SJSA1 (cell line): ENCODE measurements around the gene SEMA7A. TPM values are rescaled to one million over a fixed set of nuclear protein-coding genes. Genes with fewer than 3 reads are reported as not detected.

Experiments
- DNase-seq, 2 experiments: peaks; one replicate each; pipeline ENCODE4 v3.0.0-alpha.2; 2015 to 2020; ENCODE audit warnings: low spot score in 2 of 2, low read depth in 1 of 2
- H3K27ac ChIP-seq: fragments of 250-450 bp; sonication (Bioruptor Pico); 2 replicates; pipeline ENCODE4 v1.5.1; 2020; ENCODE audit warnings: mild to moderate bottlenecking, moderate library complexity
- H3K27me3 ChIP-seq: fragments of 250-450 bp; sonication (Bioruptor Pico); replicated peaks from 2 replicates; pipeline ENCODE4 v1.5.1; 2020; ENCODE audit warnings: mild to moderate bottlenecking, moderate library complexity
- H3K36me3 ChIP-seq: fragments of 250-450 bp; sonication (Bioruptor Pico); 2 replicates; pipeline ENCODE4 v1.5.1; 2020; ENCODE audit warnings: mild to moderate bottlenecking
- H3K4me1 ChIP-seq: fragments of 250-450 bp; sonication (Bioruptor Pico); replicated peaks from 2 replicates; pipeline ENCODE4 v1.6.1; 2021; ENCODE audit warnings: mild to moderate bottlenecking
- H3K4me3 ChIP-seq: fragments of 250-450 bp; sonication (Bioruptor Pico); 2 replicates; pipeline ENCODE4 v1.5.1; 2020; ENCODE audit warnings: mild to moderate bottlenecking
- H3K9me3 ChIP-seq: fragments of 250-450 bp; sonication (Bioruptor Pico); replicated peaks from 2 replicates; pipeline ENCODE4 v1.5.1; 2020; ENCODE audit warnings: mild to moderate bottlenecking
- total RNA-seq: library from RNA; depleted of rRNA; stranded (reverse); fragments of >200 nt; shearing (Covaris generic); gene quantifications from 2 replicates; pipeline ENCODE4 v1.2.3, GENCODE V29; 2014

Gene SEMA7A
- total RNA-seq, 1 experiment from 2014 or later = 5.4 TPM

DNA sequence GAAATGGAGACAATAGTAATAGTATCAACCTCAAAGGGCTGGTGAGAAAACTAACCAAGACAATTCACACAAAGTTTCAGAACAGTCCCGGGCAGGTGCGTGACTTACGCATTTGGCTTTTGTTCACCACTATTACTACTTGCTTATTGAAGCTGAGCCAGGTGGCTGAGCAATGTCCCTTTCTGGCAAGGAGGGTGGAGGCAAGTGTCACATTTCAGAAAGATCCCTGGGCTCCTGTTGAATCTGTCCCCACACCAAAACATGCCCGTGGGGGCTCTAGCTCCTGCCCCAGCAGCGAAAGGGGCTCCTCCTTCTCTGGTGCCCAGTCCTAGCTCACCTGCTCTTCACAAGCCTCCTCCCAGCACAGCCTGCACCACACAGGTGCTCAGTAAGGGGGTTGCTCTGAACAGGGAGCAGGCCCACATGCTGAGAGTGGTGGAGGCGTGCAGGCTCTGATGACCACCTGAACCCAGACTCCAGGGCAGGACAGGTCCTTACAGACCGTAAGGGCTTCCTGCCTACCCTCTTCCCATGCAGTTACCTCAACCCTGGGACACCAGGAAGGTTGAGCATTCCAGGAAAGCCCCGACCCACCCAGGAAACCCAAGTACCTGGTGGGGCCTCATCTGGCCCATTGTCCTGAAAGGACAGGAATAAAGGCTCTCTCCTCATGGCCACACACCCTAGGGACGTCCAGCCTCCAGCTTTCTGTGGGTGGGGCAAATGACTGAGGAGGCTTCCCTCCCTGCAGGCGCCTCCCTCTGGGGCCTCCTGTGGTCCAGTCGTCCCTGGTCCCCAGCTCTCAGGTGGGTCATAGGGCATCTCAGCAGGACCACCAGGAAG is 32.6 kb downstream of the SEMA7A start:
- no peaks in the 10 kb centered on the region for H3K36me3 ChIP-seq
- no peak overlapping the region for H3K27ac ChIP-seq
- no peaks in the 10 kb centered on the region for H3K9me3 ChIP-seq
- peaks cover 36% of the 10 kb centered on the region for H3K4me1 ChIP-seq
- no peaks in the 10 kb centered on the region for H3K27me3 ChIP-seq
- no peak overlapping the region for H3K4me3 ChIP-seq
- no peak for DNase-seq

DNA sequence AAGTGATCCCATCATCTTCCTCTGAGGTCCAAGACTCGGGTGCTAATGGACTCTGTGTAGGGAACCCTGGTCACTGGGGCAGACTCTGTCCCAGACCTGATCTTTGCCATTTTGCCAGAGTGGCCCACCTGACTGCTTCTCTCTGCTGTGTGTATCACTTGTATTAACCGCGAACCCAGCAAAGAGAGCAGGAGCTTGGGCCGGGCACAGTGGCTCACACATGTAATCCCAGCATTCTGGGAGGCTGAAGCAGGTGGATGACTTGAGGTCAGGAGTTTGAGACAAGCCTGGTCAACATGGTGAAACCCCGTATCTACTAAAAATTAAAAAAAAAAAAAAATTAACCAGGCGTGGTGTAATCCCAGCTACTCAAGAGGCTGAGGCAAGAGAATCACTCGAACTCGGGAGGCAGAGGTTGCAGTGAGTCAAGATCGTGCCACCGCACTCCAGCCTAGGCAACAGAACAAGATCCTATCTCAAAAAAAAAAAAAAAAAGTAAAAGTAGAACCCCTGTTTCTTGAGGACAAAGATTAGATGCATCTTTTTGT is 33.4 kb downstream of the SEMA7A start:
- H3K27me3 ChIP-seq = no peaks in the 10 kb centered on the region
- no peaks in the 10 kb centered on the region for H3K36me3 ChIP-seq
- H3K4me3 ChIP-seq = no peak overlapping the region
- no peak for DNase-seq
- peaks cover 34% of the 10 kb centered on the region for H3K4me1 ChIP-seq
- H3K9me3 ChIP-seq = no peaks in the 10 kb centered on the region
- no peak overlapping the region for H3K27ac ChIP-seq

DNA sequence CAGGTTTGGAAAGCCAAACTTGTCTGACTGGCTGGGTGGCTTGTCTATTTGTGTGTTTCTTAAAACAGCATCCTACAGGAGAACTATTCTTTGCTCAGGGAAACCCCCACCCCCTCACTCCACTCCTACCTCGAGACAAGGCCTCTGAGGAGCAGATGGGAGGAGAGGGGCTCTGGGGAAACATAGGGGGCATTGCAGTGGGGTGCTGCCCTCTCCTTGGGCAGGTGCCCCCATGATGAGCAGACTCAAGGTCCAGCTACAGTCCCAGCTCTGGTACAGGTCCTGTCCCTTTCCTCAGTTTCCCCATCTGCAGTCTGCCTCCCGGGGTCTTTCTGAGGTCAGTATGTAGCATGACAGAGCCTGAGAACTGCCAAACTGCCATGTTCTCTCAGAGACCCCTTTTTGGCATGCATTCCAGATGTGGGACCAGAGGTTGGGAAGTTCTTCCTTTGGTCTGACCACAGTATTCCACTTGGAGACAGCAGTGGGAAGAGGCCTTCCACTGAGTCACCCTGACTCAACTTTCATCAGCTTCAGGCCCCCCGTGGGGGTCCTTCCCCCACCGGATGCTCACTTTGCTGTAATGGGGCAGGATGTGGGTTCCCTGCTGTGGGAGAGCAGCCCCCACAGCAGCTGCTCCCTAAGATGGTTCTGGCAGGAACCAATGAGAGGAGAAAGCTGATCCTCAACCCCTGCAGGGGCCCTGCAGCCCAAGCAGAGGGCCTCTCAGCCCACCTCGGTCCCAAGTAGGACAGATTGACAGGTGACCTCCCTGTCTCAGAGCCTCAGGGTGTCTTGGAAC is 34.0 kb downstream of the SEMA7A start:
- Histone ChIP-seq H3K4me1 (peaks cover 39% of the 10 kb centered on the region), H3K36me3 (no peaks in the 10 kb centered on the region)
- peak in 1 of 2 experiments; percentile 28 for DNase-seq

DNA sequence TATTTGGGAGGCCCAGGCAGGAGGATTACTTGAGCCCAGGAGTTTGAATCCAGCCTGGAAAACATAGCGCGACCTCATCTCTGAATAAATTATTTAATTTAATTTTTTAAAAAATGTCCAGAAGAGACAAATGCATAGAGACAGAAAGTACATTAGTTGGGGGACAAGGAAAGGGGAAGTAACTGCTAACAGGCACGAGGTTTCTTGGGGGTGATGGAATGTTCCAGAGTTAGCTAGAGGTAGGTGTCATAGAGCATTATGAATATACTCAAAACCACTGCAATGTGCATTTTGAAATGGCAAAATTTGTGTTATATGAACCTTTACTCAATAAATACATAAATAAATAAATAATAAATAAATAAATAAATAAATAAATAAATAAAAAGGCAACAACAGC is 34.7 kb downstream of the SEMA7A start:
- no peak overlapping the region for H3K4me3 ChIP-seq
- no peak overlapping the region for H3K27ac ChIP-seq
- peaks cover 39% of the 10 kb centered on the region for H3K4me1 ChIP-seq

More for the DNA sequence above, 34.0 kb downstream of the SEMA7A start:
- H3K4me3 ChIP-seq = no peak overlapping the region
- H3K9me3 ChIP-seq = no peaks in the 10 kb centered on the region
- no peak overlapping the region for H3K27ac ChIP-seq
- no peaks in the 10 kb centered on the region for H3K27me3 ChIP-seq

DNA sequence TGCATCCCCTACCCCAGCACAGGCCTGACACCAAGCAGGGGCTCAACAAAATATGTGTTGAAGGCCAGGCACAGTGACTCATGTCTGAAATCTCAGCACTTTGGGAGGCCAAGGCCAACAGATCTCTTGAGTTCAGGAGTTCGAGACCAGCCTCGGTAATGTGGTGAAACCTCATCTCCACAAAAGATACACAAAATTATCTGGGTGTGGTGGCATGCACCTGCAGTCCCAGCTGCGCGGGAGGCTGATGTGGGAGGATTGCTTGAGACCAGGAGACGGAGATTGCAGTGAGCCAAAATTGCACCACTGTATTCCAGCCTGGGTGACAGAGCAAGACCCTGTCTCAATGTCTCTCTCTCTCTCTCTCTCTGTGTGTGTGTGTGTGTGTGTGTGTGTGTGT is 35.6 kb downstream of the SEMA7A start:
- no peak overlapping the region for H3K27ac ChIP-seq

More for the DNA sequence above, 34.7 kb downstream of the SEMA7A start:
- H3K36me3 ChIP-seq = no peaks in the 10 kb centered on the region
- H3K27me3 ChIP-seq = no peaks in the 10 kb centered on the region
- DNase-seq = no peak
- H3K9me3 ChIP-seq = no peaks in the 10 kb centered on the region

DNA sequence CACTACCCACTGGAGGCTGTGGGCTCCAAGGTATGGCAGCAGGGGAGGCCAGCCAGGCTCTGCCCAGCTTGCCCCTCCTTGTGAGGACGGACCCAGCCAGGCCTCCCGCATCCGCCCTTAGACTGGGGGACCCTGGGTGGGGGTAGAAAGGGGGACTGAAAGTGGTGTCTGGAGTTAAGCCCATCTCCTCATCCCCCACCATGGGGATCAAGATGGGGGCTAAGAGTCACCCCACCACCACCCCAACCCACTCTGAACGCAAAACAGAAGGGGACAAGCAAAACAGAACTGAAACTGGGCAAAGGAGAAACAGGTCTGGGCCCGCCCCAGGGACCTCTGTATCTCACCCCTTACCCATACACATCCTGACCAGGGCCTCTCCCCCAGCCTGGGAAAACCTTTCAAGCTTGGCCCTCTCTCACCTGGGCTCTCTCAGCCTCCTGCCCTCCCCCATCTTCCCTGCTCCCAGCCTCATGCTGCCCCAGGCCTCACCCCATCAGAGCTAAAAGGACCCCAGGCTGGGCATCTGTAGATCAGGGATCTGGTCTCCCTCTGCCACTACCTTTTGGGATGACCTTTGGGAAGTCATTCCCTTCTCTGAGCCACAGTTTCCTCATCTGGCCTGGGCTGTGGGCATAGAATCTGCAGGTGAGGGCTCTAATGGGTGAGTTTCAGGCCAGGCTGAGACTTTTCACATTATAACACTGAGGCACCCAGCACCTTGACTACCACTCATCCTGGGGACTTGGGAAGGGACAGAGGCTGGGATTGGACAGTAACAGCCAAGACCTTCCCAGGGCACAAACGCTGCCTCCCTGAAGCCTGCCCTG is 36.3 kb downstream of the SEMA7A start:
- no peaks in the 10 kb centered on the region for H3K27me3 ChIP-seq
- H3K9me3 ChIP-seq = no peaks in the 10 kb centered on the region
- H3K27ac ChIP-seq = peak overlapping the region; percentile 27; the same call in 1 of the 2 replicates
- H3K4me3 ChIP-seq = no peak overlapping the region
- H3K4me1 ChIP-seq = peaks cover 39% of the 10 kb centered on the region
- no peaks in the 10 kb centered on the region for H3K36me3 ChIP-seq
- DNase-seq = no peak

More for the DNA sequence above, 35.6 kb downstream of the SEMA7A start:
- no peaks in the 10 kb centered on the region for H3K9me3 ChIP-seq
- H3K27me3 ChIP-seq = no peaks in the 10 kb centered on the region
- H3K36me3 ChIP-seq = no peaks in the 10 kb centered on the region
- no peak for DNase-seq
- H3K4me3 ChIP-seq = no peak overlapping the region
- H3K4me1 ChIP-seq = peaks cover 39% of the 10 kb centered on the region

DNA sequence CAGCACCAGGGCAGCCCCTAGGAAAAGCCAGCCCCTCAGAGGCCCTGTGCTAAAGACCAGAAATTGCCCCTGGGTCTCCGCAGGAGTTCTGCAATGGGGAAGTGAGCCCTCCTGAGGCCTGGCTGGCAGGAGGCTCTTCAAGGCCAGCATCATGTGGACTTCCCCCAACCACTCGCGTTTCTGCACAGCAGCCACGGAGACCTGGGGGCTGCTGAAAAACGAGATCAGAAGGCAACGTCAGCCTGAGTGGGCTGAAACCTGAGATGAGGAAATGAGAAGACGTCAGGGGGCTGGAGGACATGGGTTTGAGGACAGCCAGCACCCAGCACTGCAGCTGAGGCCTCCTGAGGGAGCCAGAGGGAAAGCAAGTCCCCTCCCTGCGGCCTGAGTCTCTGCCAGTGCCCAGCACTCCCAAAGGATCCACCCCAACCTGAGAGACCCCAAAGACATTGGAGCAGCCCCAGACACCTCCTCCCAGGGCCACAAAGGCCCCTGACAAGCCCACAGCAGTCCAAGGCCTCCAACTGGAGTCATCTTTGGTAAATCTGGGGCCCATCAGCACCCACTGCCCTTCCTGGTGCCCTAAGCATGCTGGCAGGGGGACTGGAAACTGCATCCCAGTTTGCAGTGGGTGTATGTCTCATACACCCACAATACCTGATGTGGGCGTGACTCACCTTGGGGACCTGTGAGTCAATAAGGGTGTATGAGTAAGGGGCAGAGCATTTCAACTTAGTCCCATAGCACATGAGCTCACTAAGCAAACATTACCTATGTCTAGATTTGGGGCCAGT is 37.1 kb downstream of the SEMA7A start:
- H3K27me3 ChIP-seq = no peaks in the 10 kb centered on the region
- DNase-seq = no peak
- peaks cover 39% of the 10 kb centered on the region for H3K4me1 ChIP-seq

DNA sequence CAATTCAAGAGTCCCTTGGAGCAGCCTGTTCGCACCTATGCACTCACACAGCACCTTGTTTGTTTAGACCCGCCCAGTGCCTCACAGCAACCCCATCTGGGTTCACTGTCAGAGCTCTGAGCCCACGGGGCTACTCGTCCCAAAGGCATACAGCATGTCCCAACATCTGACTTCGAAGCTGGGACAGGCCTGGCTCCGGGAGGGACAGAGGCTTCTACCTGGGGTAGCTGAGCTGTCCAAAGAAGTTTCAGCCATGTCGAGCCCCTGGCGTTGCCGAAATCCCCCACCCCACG is 37.7 kb downstream of the SEMA7A start:
- Histone ChIP-seq H3K36me3 (no peaks in the 10 kb centered on the region), H3K4me1 (peaks cover 39% of the 10 kb centered on the region), H3K27ac (no peak overlapping the region), H3K9me3 (no peaks in the 10 kb centered on the region), H3K27me3 (no peaks in the 10 kb centered on the region), H3K4me3 (no peak overlapping the region)
- no peak for DNase-seq

More for the DNA sequence above, 37.1 kb downstream of the SEMA7A start:
- Histone ChIP-seq H3K36me3 (no peaks in the 10 kb centered on the region), H3K9me3 (no peaks in the 10 kb centered on the region), H3K4me3 (no peak overlapping the region), H3K27ac (no peak overlapping the region; the same call in 1 of the 2 replicates)

- Histone ChIP-seq H3K4me1 (peaks cover 39% of the 10 kb centered on the region), H3K4me3 (no peak overlapping the region)
These were observed 38.2 kb downstream of the SEMA7A start for GRCh38 chr15:74395319-74396145.

DNA sequence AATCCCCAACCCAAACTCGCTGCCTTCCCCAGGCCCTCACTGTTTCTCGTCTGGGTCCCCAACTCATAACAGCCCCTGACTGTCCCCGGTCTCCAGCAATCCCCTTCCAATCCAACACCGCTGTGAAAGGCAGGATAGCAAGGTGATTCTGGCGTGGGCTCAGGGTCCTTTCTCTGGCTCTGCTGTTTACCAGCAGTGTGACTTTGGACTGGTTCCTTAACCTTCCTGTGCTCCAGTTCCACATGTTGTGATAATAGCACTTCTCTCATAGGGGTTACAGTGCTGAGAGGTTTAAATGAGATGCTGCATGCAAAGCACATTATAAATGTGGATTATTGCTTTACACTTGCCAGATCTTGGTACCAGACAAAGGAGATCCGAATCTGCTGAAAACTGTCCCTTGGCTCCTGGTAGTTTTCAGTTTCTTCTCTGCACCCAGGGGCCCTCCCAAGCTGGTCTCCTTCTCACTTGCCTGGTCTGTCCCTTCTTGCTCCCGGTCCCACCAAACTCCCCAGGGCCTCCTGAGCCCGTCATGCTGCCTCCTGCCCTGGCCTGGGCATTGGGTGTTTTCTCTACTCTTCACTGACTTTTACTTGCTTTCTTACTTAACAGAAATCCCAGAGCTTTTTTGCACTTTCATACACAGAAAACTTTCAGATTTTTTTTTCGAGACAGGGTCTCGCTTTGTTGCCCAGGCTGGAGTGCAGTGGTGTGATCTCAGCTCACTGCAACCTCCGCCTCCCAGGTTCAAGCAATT is 39.5 kb downstream of the SEMA7A start:
- Histone ChIP-seq H3K27me3 (no peaks in the 10 kb centered on the region), H3K27ac (no peak overlapping the region), H3K36me3 (no peaks in the 10 kb centered on the region), H3K4me3 (no peak overlapping the region), H3K9me3 (no peaks in the 10 kb centered on the region), H3K4me1 (peaks cover 28% of the 10 kb centered on the region)
- no peak for DNase-seq

More at GRCh38 chr15:74395319-74396145, 38.2 kb downstream of the SEMA7A start:
- Histone ChIP-seq H3K36me3 (no peaks in the 10 kb centered on the region), H3K27me3 (no peaks in the 10 kb centered on the region), H3K9me3 (no peaks in the 10 kb centered on the region), H3K27ac (no peak overlapping the region)
- no peak for DNase-seq

DNA sequence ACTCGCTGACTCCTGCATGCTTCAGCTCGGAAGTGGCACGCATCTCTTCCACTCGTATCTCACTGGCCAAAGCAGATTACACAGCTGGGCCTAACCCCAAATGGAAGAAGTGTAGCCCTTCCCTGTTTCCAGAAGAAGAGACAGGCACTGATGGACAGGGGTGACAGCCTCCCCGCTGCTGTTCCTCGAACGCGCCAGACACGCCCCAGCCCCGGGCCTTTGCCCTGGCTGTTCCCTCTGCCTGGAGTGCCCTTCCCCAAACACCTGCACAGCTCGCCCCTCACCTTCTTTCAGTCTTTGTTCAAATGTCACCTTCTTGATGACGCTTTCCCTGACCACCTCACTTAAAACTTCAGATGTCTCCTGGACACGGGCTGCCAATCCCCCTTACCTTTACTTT is 40.3 kb downstream of the SEMA7A start:
- no peak for DNase-seq
- no peaks in the 10 kb centered on the region for H3K9me3 ChIP-seq
- no peaks in the 10 kb centered on the region for H3K27me3 ChIP-seq
- H3K4me3 ChIP-seq = no peak overlapping the region
- H3K4me1 ChIP-seq = peaks cover 28% of the 10 kb centered on the region
- H3K36me3 ChIP-seq = no peaks in the 10 kb centered on the region
- H3K27ac ChIP-seq = no peak overlapping the region

- H3K27me3 ChIP-seq = no peaks in the 10 kb centered on the region
- H3K36me3 ChIP-seq = no peaks in the 10 kb centered on the region
- H3K4me1 ChIP-seq = peaks cover 26% of the 10 kb centered on the region
- no peak for DNase-seq
- H3K4me3 ChIP-seq = no peak overlapping the region
- H3K9me3 ChIP-seq = no peaks in the 10 kb centered on the region
- no peak overlapping the region for H3K27ac ChIP-seq
These were observed 40.9 kb downstream of the SEMA7A start for GRCh38 chr15:74392902-74393301.
